ENCODE results near the gene SNX9.

DNA sequence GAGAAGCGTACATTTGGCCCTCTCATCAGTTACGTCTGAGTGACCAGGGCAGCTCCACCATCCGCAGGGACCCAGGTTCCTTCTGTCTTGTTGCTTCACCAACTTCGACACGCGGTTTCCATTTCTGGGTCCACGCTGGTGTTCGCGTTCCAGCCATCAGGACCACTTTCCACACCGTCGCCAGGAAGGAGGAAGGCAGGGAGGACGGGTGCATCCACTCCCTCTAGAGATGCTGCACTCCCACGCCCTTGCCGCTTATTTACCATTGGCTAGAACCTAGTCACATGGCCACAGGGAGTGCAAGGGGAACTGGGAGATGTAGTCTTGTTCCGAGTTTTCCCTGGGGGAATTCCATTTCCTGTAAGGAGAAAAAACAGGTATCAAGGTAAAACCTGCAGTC is 33.2 kb upstream of the SNX9 start:
- TF ChIP-seq, protein P1, sequence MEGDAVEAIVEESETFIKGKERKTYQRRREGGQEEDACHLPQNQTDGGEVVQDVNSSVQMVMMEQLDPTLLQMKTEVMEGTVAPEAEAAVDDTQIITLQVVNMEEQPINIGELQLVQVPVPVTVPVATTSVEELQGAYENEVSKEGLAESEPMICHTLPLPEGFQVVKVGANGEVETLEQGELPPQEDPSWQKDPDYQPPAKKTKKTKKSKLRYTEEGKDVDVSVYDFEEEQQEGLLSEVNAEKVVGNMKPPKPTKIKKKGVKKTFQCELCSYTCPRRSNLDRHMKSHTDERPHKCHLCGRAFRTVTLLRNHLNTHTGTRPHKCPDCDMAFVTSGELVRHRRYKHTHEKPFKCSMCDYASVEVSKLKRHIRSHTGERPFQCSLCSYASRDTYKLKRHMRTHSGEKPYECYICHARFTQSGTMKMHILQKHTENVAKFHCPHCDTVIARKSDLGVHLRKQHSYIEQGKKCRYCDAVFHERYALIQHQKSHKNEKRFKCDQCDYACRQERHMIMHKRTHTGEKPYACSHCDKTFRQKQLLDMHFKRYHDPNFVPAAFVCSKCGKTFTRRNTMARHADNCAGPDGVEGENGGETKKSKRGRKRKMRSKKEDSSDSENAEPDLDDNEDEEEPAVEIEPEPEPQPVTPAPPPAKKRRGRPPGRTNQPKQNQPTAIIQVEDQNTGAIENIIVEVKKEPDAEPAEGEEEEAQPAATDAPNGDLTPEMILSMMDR (IDR thresholded peaks at IDR 0.05), result no peak
- no peak for TF ChIP-seq EZH2 (IDR thresholded peaks at IDR 0.05; ENCODE audit: borderline replicate concordance, insufficient read depth, low read depth, low read length, poor library complexity, severe bottlenecking)

All from B cell (primary cell).